IPS DF 6.9 (cell line): ENCODE results near the gene AP3S2.
"Not testable (repeated sequence)": the region's sequence is repeated elsewhere in the genome, so short reads cannot be mapped to it uniquely, and the experiment has no call there.

Source experiments
- DNase-seq: peaks from one replicate; pipeline ENCODE4 v3.0.0-alpha.2; 2013; ENCODE audit warnings: low read depth, low spot score
- H3K27ac ChIP-seq: one replicate; pipeline ENCODE4 v1.5.1; 2013; ENCODE audit warnings: low read length, control low read depth
- H3K27me3 ChIP-seq: 2 replicates; pipeline ENCODE4 v1.6.1; 2013; ENCODE audit warnings: mild to moderate bottlenecking, low read length; ENCODE audit not compliant: control insufficient read depth, insufficient read depth
- H3K36me3 ChIP-seq: 2 replicates; pipeline ENCODE4 v1.6.1; 2013; ENCODE audit warnings: low read length; ENCODE audit not compliant: control insufficient read depth, insufficient read depth
- H3K4me1 ChIP-seq: 2 replicates; pipeline ENCODE4 v1.6.1; 2013; ENCODE audit warnings: low read length; ENCODE audit not compliant: control insufficient read depth, insufficient read depth
- H3K4me3 ChIP-seq: 2 replicates; pipeline ENCODE4 v1.5.1; 2013; ENCODE audit warnings: mild to moderate bottlenecking, low read length
- H3K9me3 ChIP-seq: 2 replicates; pipeline ENCODE4 v1.6.1; 2013; ENCODE audit warnings: low read length, inconsistent platforms; ENCODE audit not compliant: control insufficient read depth, insufficient read depth
- WGBS: extraction: QIAGEN DNeasy Blood & Tissue Kit; methylation state at CpG from one replicate; pipeline ENCODE4 v1.1.7; 2013; ENCODE audit warnings: mixed read lengths, missing lambda C conversion rate; ENCODE audit not compliant: insufficient read length, insufficient coverage; 5-methylcytosine and 5-hydroxymethylcytosine counted together

Gene AP3S2

DNA sequence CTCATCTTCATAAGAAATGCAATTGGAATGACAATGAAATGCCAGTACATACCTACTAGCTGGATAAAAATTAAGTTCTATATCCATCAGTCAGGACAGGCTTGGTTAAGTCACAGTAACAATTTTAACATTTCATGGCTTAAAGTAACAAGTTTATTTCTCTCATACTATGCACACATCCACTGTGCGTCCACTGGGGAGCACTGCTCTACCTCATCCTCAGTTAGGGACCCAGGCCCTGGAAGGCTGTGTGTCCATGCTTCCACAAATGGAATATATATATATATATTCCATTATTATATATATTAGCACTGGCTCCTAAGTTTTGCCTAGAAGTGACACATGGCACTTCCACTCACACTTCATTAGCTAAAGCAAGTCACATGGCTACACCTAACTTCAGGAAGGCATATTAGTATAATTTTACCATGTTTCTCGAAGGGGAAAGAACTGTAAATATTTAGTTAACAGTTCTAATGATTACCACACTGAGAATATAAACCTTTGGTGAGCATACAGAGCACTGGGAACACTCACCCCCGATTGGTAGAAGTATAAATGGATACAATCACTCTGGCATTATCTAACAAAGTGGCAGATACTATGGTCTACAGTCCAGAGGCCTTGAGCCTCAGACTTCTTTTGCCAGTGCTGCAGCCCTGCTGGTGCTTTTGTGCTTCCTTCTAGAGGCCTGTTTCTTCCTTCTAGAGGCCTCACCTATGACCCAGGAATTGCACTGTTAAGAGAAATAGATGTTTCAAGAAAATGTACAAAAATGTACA lies 28.6 kb downstream of the AP3S2 start:
- no peaks in the 10 kb centered on the region for H3K9me3 ChIP-seq
- no peaks in the 10 kb centered on the region for H3K36me3 ChIP-seq
- H3K27ac ChIP-seq = no peak overlapping the region
- DNase-seq = no peak
- H3K27me3 ChIP-seq = no peaks in the 10 kb centered on the region
- H3K4me3 ChIP-seq = no peak overlapping the region
- H3K4me1 ChIP-seq = no peaks in the 10 kb centered on the region
- WGBS = no CpG with 5 or more reads among the region's 3 CpGs

DNA sequence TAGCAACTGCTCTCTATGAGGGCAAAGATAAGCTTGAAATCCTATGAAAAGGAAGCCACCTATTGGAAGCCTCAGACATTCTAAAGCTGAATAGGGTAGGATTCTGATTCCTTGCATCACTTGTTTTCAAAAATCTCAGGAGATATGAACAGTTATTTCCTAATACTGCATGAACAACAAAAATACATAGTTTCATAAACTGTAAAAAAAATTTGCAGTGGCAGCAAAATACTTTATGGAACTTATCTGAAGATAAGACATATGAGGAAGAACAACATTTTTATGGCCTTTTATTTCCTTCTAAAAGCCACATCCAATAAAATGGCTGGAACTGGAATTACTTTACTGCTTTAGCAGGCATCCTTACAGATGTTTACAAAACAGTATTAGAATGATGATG lies 29.9 kb downstream of the AP3S2 start:
- H3K9me3 ChIP-seq = no peaks in the 10 kb centered on the region
- H3K36me3 ChIP-seq = no peaks in the 10 kb centered on the region
- H3K4me3 ChIP-seq = no peak overlapping the region
- no peaks in the 10 kb centered on the region for H3K27me3 ChIP-seq
- H3K27ac ChIP-seq = no peak overlapping the region
- H3K4me1 ChIP-seq = no peaks in the 10 kb centered on the region
- no peak for DNase-seq

DNA sequence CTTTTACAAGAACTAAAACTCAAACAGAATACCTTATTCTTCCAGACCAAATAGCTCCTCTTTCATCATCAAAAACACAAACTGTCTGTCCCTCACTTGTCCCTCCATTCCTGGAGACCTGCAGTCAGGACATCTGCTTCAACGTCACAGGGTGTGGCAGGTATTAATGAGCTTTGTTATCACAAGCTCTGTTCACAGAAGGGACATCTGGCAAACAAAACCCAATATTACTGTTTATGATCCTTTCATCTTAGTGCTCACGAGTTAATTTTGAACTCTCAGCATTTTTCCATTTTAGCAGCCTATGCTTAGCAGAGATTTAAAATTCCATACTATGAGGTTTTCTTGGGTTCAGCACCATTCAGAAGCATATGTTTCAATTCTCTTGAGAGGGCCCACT lies 32.9 kb downstream of the AP3S2 start:
- DNase-seq = no peak
- Histone ChIP-seq H3K9me3 (no peaks in the 10 kb centered on the region), H3K36me3 (peaks cover 3% of the 10 kb centered on the region; the same call in 1 of the 2 replicates), H3K27me3 (no peaks in the 10 kb centered on the region), H3K4me3 (no peak overlapping the region), H3K27ac (no peak overlapping the region), H3K4me1 (no peaks in the 10 kb centered on the region)
- no CpG with 5 or more reads among the region's 2 CpGs for WGBS

DNA sequence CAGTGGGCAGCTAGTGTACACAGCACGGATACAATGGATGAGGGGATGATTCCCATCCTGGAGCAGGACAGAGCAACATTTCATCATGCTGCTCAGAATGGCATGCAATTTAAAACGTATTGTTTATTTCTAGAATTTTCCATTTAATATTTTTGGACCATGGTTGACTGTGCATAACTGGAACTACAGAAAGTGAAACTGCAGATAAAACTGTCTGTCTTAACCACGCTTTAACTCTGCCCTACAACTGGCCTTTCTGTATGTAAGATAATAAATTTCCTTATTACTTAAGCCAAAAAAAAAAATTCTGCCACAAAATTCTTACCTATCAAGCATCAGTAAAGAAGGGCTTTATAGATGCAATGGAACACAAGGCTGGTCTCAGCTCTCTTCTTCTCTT lies 33.4 kb downstream of the AP3S2 start:
- Histone ChIP-seq H3K36me3 (peaks cover 3% of the 10 kb centered on the region; the same call in 1 of the 2 replicates), H3K4me1 (no peaks in the 10 kb centered on the region), H3K4me3 (no peak overlapping the region), H3K9me3 (no peaks in the 10 kb centered on the region), H3K27me3 (no peaks in the 10 kb centered on the region), H3K27ac (no peak overlapping the region)
- WGBS = no CpG with 5 or more reads among the region's 3 CpGs
- no peak for DNase-seq

DNA sequence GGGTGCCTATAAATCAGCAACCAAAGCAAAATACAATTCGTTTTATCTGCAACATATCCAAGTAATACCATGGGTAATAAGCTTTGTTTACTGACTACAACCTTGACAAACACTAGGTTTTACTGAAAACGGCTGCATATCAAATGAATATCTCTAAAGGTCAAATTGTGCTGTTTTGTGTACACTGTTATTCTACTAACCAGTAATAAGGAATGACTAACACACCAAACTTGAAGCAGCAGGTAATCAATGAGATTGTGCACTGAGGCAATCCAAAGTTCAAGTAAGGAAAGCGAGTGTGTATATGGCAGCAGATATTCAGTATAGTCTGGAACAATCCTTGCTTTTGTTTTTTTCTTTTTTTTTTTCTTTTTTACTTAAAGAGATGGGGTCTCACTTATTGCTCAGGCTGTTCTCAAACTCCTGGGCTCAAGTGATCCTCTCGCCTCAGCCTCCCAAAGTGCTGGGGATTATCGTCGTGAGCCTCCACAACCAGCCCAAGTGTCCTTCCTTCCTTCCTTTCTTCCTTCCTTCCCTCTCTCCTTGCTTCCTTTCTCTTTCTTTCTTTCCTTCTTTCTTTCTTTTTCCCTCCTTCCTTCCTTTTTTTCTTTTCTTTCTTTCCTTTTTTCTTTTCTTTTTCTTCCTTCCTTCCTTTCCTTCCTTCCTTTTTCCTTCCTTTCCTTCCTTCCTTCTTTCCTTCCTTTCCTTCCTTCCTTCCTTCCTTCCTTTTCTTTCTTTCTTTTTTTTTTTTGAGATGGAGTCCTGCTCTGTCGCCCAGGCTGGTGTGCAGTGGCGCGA lies 34.9 kb downstream of the AP3S2 start:
- H3K4me3 ChIP-seq = no peak overlapping the region
- no peak overlapping the region for H3K27ac ChIP-seq

DNA sequence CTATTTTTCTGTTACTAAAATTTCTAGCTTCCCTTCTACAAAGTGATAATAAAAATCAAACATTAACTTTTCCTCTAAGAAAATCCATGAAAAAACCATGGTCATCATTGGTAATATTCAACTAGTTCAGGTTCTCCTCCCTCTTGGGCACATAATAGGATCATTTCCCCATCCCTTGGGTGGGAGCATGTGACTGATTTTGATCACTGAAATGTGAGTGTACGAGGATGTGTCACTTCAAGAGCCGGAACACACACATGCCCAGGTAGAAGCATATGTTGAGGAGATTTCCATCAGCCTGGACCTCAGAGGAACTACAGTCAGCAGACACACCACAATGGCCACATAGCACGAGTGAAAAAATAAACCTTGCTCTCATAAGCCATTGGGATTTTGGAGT lies 36.1 kb downstream of the AP3S2 start:
- WGBS = no CpG with 5 or more reads among the region's 3 CpGs
- no peaks in the 10 kb centered on the region for H3K9me3 ChIP-seq
- H3K27me3 ChIP-seq = no peaks in the 10 kb centered on the region
- H3K27ac ChIP-seq = no peak overlapping the region
- no peak for DNase-seq
- no peak overlapping the region for H3K4me3 ChIP-seq
- H3K36me3 ChIP-seq = peaks cover 3% of the 10 kb centered on the region; the same call in 1 of the 2 replicates
- H3K4me1 ChIP-seq = no peaks in the 10 kb centered on the region

More for the DNA sequence above, 34.9 kb downstream of the AP3S2 start:
- no CpG with 5 or more reads among the region's 9 CpGs for WGBS
- no peak for DNase-seq
- Histone ChIP-seq H3K27me3 (no peaks in the 10 kb centered on the region), H3K4me1 (no peaks in the 10 kb centered on the region), H3K36me3 (peaks cover 3% of the 10 kb centered on the region; the same call in 1 of the 2 replicates), H3K9me3 (no peaks in the 10 kb centered on the region)

DNA sequence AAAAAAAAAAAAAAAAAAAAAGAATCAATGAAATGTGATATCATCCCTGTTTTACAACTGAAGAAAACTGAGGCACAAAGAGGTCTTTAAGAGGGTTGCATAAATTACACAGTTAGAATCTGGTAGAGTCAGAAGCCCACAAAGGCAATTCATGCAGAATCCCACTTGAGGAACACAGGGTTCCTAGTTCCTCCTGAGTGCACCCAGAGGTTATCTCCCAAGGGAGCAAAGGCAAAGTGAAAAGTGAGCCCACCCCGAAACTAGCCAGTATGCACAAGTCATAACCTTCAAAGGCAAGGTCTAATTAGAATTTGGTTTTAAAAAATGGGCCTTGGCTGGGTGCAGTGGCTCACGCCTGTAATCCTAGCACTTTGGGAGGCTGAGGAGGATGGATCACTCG lies 37.8 kb downstream of the AP3S2 start:
- H3K9me3 ChIP-seq = no peaks in the 10 kb centered on the region
- H3K36me3 ChIP-seq = peaks cover 3% of the 10 kb centered on the region; the same call in 1 of the 2 replicates
- H3K4me1 ChIP-seq = no peaks in the 10 kb centered on the region
- no peak for DNase-seq
- no peak overlapping the region for H3K27ac ChIP-seq
- H3K27me3 ChIP-seq = no peaks in the 10 kb centered on the region
- no peak overlapping the region for H3K4me3 ChIP-seq
- WGBS = no CpG with 5 or more reads among the region's 3 CpGs

DNA sequence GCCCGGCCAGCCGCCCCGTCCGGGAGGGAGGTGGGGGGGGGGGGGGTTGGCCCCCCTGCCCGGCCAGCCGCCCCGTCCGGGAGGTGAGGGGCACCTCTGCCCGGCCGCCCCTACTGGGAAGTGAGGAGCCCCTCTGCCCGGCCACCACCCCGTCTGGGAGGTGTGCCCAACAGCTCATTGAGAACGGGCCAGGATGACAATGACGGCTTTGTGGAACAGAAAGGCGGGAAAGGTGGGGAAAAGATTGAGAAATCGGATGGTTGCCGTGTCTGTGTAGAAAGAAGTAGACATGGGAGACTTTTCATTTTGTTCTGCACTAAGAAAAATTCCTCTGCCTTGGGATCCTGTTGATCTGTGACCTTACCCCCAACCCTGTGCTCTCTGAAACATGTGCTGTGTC lies 38.9 kb downstream of the AP3S2 start:
- H3K27me3 ChIP-seq, H3K36me3 ChIP-seq, DNase-seq, H3K9me3 ChIP-seq, H3K4me3 ChIP-seq, H3K4me1 ChIP-seq, H3K27ac ChIP-seq: not testable (repeated sequence)
- WGBS = no CpG with 5 or more reads among the region's 17 CpGs

DNA sequence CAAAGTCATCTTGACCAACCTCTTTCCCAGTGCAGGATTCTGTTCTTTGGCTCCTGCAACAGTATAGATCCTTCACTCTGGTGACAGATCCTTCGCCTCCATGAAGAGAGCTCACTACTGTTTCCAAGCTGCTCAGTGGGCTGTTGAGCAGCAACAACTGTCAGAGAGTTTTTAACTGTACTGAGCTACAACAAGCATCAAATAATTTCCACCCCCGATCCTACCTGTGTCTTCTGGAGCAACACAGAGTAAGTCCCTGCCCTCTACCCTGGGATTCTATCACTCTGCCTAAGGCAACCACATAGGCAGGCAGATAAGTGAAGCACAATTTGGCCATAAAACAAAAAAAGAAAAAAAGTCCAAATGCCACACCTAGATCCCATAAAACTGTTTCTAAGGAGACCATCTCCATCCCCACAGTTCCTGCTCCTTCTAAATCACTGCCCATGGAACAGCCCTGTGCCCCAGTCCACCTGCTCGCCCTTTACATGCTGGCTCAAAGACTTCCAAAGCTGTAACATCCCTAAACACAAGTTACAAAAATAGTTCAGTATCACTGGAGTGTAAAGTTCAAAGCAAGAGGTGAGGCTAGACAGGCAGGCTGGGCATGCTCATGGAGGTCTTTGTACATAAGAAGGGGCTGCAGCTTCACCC lies 41.3 kb downstream of the AP3S2 start:
- H3K27me3 ChIP-seq = no peaks in the 10 kb centered on the region
- no peak overlapping the region for H3K27ac ChIP-seq
- H3K36me3 ChIP-seq = peaks cover 3% of the 10 kb centered on the region; the same call in 1 of the 2 replicates
- H3K4me1 ChIP-seq = no peaks in the 10 kb centered on the region
- H3K9me3 ChIP-seq = no peaks in the 10 kb centered on the region
- DNase-seq = no peak
- WGBS = no CpG with 5 or more reads among the region's 3 CpGs
- no peak overlapping the region for H3K4me3 ChIP-seq

DNA sequence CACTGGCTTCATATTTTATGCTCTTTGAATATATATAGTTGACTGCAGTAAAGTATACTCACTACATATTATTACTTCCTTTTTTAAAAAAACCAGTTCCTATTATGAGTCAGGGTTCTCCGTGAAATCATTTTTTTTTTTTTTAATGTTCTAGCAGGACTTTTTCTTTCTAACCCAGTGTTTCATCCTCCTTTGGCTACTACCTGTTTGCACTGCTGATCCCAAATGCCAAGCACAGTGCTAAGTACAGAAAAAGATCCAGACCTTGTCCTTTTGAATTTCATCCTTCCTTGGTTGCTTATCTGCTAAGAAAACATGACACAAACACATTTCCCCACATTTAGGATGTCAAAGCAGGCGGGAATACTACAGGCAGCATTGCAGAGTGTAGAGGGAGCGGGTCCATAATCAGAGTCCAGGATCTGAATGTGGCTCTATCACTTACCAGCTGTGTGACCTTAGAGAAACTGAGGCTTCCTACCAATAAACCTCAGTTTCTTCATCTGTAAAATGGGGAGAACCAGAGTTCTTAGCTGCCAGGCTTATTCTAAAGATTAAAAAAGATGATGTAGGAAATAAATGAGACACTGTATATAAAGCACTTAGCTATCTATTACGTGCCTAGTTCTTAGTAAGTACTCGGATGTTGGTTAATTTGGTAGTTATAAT lies 42.0 kb downstream of the AP3S2 start:
- Histone ChIP-seq H3K4me1 (no peaks in the 10 kb centered on the region), H3K36me3 (peaks cover 3% of the 10 kb centered on the region; the same call in 1 of the 2 replicates), H3K27ac (no peak overlapping the region), H3K4me3 (no peak overlapping the region), H3K27me3 (no peaks in the 10 kb centered on the region), H3K9me3 (no peaks in the 10 kb centered on the region)
- DNase-seq = no peak
- WGBS = no CpG with 5 or more reads among the region's 5 CpGs
